Measurements from ENCODE around the gene CMTR1. TPM values are rescaled to one million over a fixed set of nuclear protein-coding genes. Genes with fewer than 3 reads are reported as not detected.
"Not testable (repeated sequence)": the region's sequence is repeated elsewhere in the genome, so short reads cannot be mapped to it uniquely, and the experiment has no call there.

CMTR1 gene
- total RNA-seq, 1 donor from 2014 or later: 28.1 TPM

GRCh38 chr6:37496951-37497885, 64.2 kb downstream of the CMTR1 start:
- Mint-ChIP-seq H3K9me3 (ENCODE audit: low read depth) (no peaks in the 10 kb centered on the region), H3K4me1 (ENCODE audit: low read depth) (peaks cover 17% of the 10 kb centered on the region), H3K36me3 (ENCODE audit: low read depth) (no peaks in the 10 kb centered on the region)

GRCh38 chr6:37499433-37500293, 66.6 kb downstream of the CMTR1 start, which contains the start of gene CCDC167:
CCDC167 (minus strand) TSS chr6:37499893; CDS start chr6:37499863, 30 bp downstream.
- Mint-ChIP-seq H3K27ac (ENCODE audit: unreplicated experiment) (peak within 1 kb of the TSS; percentile 94), H3K4me3 (ENCODE audit: unreplicated experiment) (peak within 1 kb of the TSS; percentile 96), H3K9me3 (ENCODE audit: low read depth) (no peaks in the 10 kb centered on the region), H3K27me3 (ENCODE audit: low read depth) (no peaks in the 10 kb centered on the region), H3K36me3 (ENCODE audit: low read depth) (no peaks in the 10 kb centered on the region), H3K4me1 (ENCODE audit: low read depth) (peaks cover 23% of the 10 kb centered on the region)
- peak; percentile 98 for DNase-seq (ENCODE audit: low spot score)
- no peak for TF ChIP-seq CTCF (IDR thresholded peaks at IDR 0.05)

More at GRCh38 chr6:37496951-37497885, 64.2 kb downstream of the CMTR1 start:
- DNase-seq (ENCODE audit: low spot score): no peak
- no peak overlapping the region for H3K27ac Mint-ChIP-seq (ENCODE audit: unreplicated experiment)
- H3K4me3 Mint-ChIP-seq (ENCODE audit: unreplicated experiment): no peak overlapping the region
- no peak for TF ChIP-seq CTCF (IDR thresholded peaks at IDR 0.05)
- H3K27me3 Mint-ChIP-seq (ENCODE audit: low read depth): no peaks in the 10 kb centered on the region

- Mint-ChIP-seq H3K9me3 (ENCODE audit: low read depth) (no peaks in the 10 kb centered on the region), H3K4me3 (ENCODE audit: unreplicated experiment) (peak overlapping the region; percentile 96), H3K4me1 (ENCODE audit: low read depth) (peaks cover 23% of the 10 kb centered on the region), H3K27ac (ENCODE audit: unreplicated experiment) (peak overlapping the region; percentile 30), H3K27me3 (ENCODE audit: low read depth) (no peaks in the 10 kb centered on the region), H3K36me3 (ENCODE audit: low read depth) (no peaks in the 10 kb centered on the region)
- no peak for DNase-seq (ENCODE audit: low spot score)
- TF ChIP-seq CTCF (IDR thresholded peaks at IDR 0.05): no peak
Measured at GRCh38 chr6:37500294-37500608, 67.2 kb downstream of the CMTR1 start.

- not testable (repeated sequence) for H3K27ac Mint-ChIP-seq (ENCODE audit: unreplicated experiment); H3K9me3 Mint-ChIP-seq (ENCODE audit: low read depth); H3K36me3 Mint-ChIP-seq (ENCODE audit: low read depth); H3K4me3 Mint-ChIP-seq (ENCODE audit: unreplicated experiment); H3K27me3 Mint-ChIP-seq (ENCODE audit: low read depth); DNase-seq (ENCODE audit: low spot score)
- peaks cover 23% of the 10 kb centered on the region for H3K4me1 Mint-ChIP-seq (ENCODE audit: low read depth)
Measured at GRCh38 chr6:37500904-37501303, 67.9 kb downstream of the CMTR1 start.

GRCh38 chr6:37501632-37502491, 68.8 kb downstream of the CMTR1 start:
- DNase-seq (ENCODE audit: low spot score): peak; percentile 34
- H3K27ac Mint-ChIP-seq (ENCODE audit: unreplicated experiment): no peak overlapping the region
- TF ChIP-seq CTCF (IDR thresholded peaks at IDR 0.05): no peak
- H3K27me3 Mint-ChIP-seq (ENCODE audit: low read depth): peaks cover 2% of the 10 kb centered on the region
- no peak overlapping the region for H3K4me3 Mint-ChIP-seq (ENCODE audit: unreplicated experiment)
- H3K4me1 Mint-ChIP-seq (ENCODE audit: low read depth): peaks cover 23% of the 10 kb centered on the region
- H3K36me3 Mint-ChIP-seq (ENCODE audit: low read depth): no peaks in the 10 kb centered on the region
- H3K9me3 Mint-ChIP-seq (ENCODE audit: low read depth): no peaks in the 10 kb centered on the region

All from chondrocyte (in vitro differentiated cells).